Measurements from ENCODE around the gene KCNQ2.

GRCh38 chr20:63465380-63466249, 6.8 kb downstream of the KCNQ2 start:
- no peak for TF ChIP-seq CTCF (IDR thresholded peaks at IDR 0.05)
- TF ChIP-seq POLR2AphosphoS5 (IDR thresholded peaks at IDR 0.05): no peak
- no peak for TF ChIP-seq POLR2A (IDR thresholded peaks at IDR 0.05)

All from stomach (tissue), 4 donors.